NCI-H82 (cell line): ENCODE measurements around the gene D2HGDH.
A peak's percentile ranks its signal among the peaks of the same experiment; 100 is the strongest.

Source experiments
- DNase-seq: peaks from one replicate; lab custom pipeline; 2025; lab: John Stamatoyannopoulos, UW

D2HGDH gene

DNA sequence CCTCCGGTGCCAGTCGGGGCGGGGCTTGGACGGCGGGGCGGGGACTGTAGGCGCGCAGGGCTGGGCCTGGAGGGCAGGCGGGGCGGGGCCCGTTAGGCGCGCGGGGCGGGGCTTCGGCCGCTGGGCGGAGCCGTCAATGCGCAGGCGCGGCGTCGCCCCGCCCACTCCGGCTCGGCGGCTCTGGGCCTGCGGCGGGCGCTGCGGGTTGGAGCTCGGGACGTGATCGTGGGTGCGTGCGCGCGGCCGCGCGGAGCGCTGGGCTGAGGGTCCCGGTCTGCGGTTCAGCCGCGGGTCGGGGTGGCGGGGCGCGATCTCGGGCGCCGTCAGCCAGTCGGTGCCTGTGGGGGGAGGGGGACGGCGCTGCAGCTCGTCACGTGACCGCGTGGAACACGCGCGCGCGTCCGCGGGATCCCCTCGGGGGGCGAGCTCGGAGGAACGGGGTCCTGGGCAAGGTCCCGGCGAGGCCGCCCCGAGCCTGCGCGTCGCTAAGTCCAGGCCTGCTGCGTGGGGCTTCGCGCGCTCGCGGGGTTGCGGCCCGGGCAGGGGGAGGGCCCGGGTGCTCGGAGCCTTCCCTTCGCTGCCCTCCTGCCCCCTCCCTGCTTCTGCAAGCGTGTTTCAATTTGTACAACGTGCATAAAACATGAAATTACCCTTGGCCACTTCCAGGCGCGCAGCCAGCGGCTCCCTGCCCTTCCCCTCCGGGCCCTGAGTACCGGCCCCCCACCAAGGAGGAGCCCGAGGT is at the start of gene D2HGDH:
Gene D2HGDH (plus strand): TSS at position 164 of the 742 bp plus-strand sequence. CDS start 595 bp downstream, outside the sequence.
- DNase-seq: peak; percentile 94

- DNase-seq: peak; percentile 48
These were observed 48.1 kb upstream of the D2HGDH start for GRCh38 chr2:241686324-241686649.

DNA sequence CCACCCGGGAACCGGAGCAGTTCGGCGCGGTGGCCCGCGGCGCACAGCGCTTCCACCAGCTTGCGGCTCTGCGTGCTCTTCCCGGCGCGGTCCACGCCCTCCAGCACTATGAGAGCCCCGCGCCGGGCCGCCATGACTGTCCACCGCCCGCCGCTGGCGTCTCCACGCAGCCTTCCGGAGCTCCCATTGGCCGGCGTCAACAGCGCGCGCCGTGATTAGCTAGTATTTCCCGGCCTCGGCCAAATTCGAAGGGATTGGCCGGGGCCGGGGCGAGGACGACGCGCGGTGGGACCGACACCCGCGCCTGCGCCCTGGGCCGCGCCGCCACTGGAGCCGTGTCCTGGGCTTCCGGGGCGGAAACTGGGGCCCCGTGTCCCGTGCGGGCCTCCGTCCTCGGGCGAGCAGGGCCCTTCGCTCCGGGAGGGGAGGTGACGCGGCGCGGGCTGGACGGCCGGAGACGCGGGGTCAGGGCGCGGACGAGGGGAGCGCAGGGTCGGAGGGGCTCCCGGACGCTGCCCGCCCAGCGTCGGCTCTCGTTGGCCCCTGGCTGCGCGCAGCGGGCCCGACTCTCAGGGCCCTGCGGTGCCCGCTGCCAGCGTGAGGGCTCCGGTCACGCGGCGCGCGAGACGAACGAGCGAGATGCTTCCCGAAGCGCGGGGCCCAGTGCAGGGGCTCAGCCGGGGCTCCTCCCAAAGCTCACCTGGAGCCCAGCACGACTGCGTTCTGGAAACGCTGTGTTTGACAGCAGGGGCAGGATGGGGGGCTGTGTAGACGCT is 47.6 kb upstream of the D2HGDH start, which contains the start of gene DTYMK:
Gene DTYMK (minus strand): TSS at position 166 of the 776 bp plus-strand sequence. CDS start 32 bp downstream, at position 134.
- peak; percentile 98 for DNase-seq

DNA sequence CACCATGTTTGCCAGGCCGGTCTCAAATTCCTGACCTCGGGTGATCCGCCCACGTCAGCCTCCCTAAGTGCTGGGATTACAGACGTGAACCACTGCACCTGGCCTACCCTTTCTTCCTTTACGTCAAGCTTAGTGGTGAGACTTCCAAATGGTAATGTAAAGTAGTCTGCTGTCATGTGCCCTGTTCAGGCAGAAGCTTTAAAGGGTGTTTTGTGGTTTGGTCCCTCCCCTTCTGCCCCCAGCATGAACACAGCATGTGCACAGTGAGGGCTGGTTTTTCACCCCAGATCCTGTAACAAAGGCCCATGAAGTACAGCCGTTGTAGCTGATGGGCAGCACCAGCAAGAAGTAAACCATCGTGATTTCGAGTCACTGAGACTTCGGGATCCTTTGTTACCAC is 45.1 kb upstream of the D2HGDH start:
- peak; percentile 41 for DNase-seq

DNA sequence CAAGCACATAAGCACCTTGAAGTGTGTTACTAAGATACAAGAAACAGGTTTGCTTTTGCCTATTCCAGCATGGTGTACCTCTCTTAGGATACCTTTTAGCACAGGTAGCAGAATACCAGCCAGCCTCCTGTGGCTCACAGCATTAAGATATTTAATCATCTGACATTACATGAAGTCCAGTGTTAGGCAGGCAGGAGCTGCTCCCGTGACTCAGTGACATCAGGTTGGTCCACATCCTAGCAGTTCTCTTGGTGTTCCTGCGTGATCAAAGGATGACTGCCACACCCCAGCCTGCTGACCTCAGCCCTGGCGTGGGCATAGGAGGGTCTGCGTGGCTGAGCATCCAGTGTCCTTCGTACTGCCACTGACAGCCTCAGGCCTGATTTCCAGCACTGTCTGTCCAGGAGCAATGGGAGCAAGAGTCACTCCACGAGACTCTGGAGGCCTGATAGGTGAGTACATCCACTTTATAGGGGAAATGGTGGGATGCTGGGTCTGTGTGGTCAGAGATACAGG is 44.2 kb upstream of the D2HGDH start:
- no peak for DNase-seq

DNA sequence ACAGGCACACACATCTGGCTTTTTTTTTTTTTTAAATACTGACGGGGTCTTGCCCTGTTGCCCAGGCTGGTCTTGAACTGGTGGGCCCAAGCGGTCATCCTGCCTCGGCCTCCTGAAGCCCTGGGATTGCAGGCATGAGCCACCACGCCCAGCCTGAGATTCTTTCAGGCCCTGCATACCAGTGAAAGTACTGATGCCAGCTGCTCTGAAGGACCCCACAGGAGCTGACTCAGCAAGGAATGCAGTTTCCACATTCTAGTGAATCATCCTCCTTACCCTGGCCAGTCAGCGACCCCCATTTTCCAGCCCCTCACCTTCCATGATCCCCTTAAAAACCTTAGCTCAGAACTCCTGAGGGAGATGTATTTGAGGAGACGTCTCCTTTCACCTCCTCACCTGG is 42.0 kb upstream of the D2HGDH start:
- no peak for DNase-seq

DNA sequence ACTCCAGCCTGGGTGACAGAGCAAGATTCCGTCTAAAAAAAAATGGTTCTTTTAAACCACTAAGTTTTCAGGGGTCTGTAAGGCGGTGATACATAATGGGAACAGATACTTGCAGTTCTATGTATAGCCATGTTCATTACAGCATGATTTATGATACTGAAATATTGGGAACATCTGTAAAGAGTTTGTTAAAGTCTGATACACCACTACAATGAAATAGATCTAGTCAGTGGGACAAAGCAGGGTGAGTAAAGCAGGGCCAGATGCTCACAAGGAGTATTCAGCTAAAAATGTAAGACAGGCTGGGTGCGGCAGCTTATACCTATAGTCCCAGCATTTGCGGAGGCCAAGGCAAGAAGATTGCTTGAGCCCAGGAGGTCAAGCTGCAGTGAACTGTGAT is 38.8 kb upstream of the D2HGDH start:
- DNase-seq: no peak

DNA sequence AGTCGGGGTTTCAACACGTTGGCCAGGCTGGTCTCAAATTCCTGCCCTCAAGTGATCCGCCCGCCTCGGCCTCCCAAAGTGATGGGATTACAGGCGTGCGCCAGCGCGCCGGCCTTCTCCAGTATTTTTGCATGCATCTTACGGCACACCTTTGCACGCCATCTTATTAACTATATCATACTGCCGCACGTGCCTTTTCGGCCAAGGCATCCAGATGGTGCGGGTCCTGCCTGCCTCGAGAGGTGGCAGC is 33.4 kb upstream of the D2HGDH start:
- no peak for DNase-seq

- peak; percentile 98 for DNase-seq
These were observed 32.9 kb upstream of the D2HGDH start, which contains the start of gene ING5 for GRCh38 chr2:241701399-241702154. Gene ING5, plus strand, starts transcription at chr2:241702039. Its CDS starts 27 bp downstream, at chr2:241702066.

DNA sequence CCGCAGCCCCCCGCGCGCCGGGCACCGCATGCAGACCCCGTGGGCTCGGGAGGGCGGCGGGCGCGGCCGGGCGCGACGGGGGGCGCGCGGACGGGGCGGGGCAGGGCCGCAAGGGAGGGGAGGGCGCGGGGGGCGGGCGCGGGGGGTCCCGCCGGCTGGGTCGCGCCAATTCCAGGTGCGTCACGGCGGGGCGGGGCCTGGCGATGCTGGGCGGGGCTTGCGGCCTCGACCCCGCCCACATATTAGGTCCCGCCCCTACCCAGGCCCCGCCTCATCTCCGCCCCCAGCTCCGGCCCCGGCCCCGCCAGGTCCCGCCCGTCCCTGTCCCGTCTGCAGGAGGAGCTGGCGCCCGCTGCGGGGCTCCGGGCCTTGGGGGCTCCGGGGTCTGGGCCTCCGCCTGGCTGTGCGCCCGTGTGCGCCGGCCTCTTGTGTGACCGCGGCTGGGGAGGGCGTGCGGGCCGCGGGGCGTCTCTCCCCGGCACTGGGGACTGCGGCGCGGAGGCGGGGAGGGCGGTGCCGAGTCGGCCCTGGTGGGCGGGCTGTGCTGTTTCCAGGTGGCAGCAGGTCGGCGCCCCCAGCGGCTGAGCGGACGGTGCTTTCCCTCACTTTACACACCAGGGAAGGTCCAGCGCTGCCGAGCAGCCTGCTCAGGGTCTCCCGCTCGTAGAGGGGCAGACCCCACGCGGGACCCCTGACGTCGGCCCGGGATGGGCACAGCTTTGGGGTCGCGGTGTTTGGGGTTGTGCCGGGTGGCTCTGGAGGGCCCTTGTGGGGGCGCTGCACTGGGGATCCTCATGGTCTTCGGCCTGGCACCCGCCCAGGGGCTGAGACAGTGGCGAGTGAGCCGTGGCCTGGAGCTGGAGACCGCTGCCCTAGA is 32.0 kb upstream of the D2HGDH start:
- DNase-seq: peak; percentile 89

DNA sequence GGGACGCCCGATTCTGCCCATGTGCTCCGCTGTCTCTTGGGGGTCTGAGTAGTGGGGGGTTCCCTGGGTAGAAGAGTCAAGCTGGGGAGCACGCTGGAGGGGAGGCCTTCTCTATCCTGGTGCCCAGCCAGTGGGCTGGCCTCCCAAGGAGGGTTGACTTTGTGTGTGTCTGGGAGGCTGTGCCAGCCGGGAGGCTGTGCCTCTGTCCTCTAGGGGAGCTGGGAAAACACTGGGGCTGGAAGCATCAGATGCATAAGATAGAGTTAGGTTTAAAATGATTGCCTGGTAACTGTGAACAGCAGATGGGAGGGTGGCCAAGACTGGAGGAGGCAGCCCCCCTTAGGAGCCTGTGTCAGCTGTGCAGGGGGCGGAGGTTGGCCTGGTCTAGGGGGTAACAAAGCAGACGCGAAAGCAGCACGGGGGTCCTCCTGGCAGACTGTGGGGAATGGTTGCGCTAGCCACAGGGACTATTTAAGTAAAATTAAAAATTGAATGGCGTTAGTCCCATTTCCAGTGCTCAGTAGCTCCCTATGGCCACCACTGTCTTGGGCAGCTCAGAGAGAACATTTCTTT is 31.3 kb upstream of the D2HGDH start:
- peak; percentile 38 for DNase-seq

GRCh38 chr2:241706537-241706936 is 27.9 kb upstream of the D2HGDH start:
- no peak for DNase-seq

- DNase-seq: no peak
These were observed 25.6 kb upstream of the D2HGDH start for GRCh38 chr2:241708879-241709278.

DNA sequence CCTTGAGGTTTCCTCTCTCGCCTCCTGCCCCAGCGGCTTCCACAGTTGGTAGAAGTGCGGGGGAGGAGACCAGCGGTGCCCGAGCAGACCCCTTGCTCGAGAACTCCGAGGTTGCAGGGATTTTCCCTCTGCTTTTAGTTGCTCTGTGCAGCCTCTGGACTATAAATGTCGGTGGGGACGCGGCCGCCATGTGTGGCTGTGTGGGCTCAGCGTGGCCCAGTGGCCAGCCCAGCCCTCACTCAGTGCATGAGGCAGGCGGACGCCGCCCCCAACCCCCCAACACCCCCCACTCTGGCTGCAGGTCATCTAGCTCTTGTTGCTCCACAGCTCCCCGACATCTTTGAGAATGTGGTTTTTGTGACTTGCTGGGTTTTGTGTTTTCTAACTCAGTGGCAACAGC is 15.3 kb upstream of the D2HGDH start:
- no peak for DNase-seq

GRCh38 chr2:241720099-241720498 is 14.3 kb upstream of the D2HGDH start:
- DNase-seq: no peak

DNA sequence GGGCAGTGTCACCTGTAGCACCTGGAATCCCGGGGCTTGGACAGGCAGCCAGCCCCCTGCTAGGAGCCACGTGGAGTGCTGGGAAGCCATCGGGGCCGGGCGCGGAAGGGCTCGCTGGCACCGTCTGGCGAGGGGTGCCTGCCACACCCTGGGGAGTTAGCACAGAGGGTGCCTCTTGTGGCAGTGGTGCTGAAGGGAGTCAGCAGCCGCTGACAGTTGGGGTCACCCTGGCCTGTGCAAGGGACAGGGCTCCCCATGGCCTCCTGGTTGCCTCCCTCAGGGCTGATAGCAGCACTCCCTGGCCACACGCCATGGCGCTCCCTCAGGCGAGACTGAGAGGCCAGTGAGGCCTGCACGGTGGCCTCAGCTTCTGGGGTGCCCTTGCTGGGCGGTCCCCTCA is 13.9 kb upstream of the D2HGDH start:
- no peak for DNase-seq

DNA sequence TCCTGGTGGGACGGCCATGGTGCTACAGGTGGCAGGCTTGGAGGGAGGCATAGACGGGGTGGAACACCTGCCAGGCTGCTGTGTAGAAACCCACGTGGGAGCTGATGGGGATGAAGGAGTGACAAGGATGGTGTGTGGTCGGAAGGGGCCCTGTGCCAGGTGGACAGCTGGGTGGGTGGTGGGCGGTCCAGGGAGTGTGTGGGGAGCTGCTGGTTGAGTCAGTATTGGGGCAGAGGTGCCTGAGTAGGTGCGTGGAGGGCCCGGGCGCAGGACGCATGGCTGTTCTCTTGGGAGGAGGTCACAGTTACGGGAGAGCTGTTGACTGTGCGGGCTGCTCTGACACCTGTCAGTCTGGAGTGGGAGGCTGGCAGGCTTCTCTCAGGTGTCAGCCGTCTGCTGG is 12.6 kb upstream of the D2HGDH start:
- no peak for DNase-seq

DNA sequence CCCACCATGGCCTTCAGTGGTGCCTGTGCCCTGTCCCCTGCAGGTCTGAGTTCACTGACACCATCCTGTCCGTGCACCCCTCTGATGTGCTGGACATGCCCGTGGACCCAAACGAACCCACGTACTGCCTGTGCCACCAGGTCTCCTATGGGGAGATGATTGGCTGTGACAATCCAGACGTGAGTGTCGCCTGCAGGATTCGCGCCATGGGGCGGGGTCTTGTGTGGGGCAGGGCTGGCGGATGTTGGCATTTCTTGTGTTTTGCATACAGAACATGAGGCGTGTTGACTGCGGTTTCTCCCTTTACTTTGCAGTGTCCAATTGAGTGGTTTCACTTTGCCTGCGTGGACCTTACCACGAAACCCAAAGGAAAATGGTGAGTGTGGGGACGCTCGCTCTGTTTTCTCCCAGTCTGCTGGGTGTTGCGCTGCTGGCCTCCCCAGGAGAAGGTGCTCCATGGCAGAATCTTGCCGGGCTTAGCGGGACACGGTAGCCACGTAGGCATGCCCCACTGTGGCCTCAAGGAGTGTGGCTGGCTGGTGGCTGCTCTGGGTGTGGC is 11.5 kb upstream of the D2HGDH start:
- DNase-seq: no peak

DNA sequence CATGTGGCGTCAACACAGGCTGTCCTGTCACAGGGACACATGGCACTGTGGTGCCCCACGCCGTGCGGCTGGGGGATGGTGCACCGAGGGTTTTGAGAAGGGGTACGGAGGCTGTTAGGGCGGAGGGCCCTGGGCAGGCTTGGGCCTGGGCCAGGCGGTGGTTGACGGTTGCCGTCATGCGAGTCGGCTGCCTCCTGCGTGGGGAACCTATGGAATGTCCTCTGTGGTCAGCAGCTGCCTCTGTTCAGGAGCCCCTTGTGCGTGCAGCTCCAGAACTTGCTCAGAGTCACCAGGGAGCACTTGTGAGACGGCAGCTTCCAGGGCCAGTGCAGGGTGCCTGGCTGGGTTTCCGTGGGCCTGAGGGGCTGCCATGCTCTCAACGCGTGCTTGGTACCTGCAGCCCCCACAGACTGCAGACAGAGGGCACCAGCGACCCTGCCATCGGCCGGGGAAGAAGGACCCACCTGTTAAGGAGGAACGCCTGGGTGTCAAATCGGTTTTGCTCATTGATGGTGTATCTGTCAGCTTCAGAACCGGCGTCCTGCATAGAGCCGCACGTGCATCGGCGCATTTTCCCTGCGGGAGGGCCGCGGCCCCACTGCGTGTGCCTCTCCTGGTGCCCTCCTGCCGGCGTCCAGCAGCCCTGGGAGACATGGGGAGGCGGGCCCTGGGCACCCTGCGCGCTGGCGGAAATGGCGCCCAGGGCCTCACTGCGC is 10.0 kb upstream of the D2HGDH start:
- peak; percentile 46 for DNase-seq
